Gastrocnemius medialis (tissue), 4 donors: ENCODE results near the gene FGFR3.

Experiments used
- CTCF ChIP-seq, 5 experiments: fragments of 450-650 bp in 3 of 5; fragments of 200-600 bp in 2 of 5; sonication (generic) in 2 of 5; IDR thresholded peaks in 4 of 5; conservative IDR thresholded peaks in 1 of 5; 1 replicate in 4 of 5; 2 replicates in 1 of 5; pipeline ENCODE4 v1.5.1; 2016 to 2019; ENCODE audit warnings: antibody characterized with exemption in 5 of 5, mild to moderate bottlenecking in 3 of 5, moderate library complexity in 3 of 5
- POLR2A ChIP-seq, 2 donors: fragments of 450-650 bp; IDR thresholded peaks; one replicate each; pipeline ENCODE4 v1.6.1; 2017; ENCODE audit warnings: antibody characterized with exemption in 2 of 2, mild to moderate bottlenecking in 2 of 2, moderate library complexity in 2 of 2

GRCh38 chr4:1801286-1801958 lies 8.3 kb downstream of the FGFR3 start:
- TF ChIP-seq POLR2A (IDR thresholded peaks at IDR 0.05) (no peak), CTCF (IDR thresholded peaks at IDR 0.05 in 4 of 5, conservative IDR thresholded peaks at IDR 0.05 in 1 of 5) (no peak)
